Stomach (tissue), 4 donors: ENCODE data around the gene CCL22.

Experiments used
- EP300 ChIP-seq: sonication (generic); formaldehyde crosslinking; IDR thresholded peaks from one replicate; pipeline ENCODE4 v1.6.1; 2017; ENCODE audit warnings: antibody characterized with exemption
- POLR2A ChIP-seq, 4 donors: fragments of 450-650 bp; IDR thresholded peaks; one replicate each; pipeline ENCODE4 v1.6.1; 2016; ENCODE audit warnings: antibody characterized with exemption in 4 of 4, control low read depth in 2 of 4, mild to moderate bottlenecking in 1 of 4, moderate library complexity in 1 of 4
- POLR2AphosphoS5 ChIP-seq, 3 donors: sonication (generic); formaldehyde crosslinking; IDR thresholded peaks; one replicate each; pipeline ENCODE4 v1.6.1; 2016; ENCODE audit warnings: antibody characterized with exemption in 3 of 3
- TF ChIP-seq, protein P1 (sequence below), 7 experiments: fragments of 450-650 bp in 4 of 7; fragments of 200-600 bp in 3 of 7; sonication (generic) in 3 of 7; IDR thresholded peaks; one replicate each; pipeline ENCODE4 v1.5.1; 2016 to 2019; ENCODE audit warnings: antibody characterized with exemption in 7 of 7, control low read depth in 2 of 7, mild to moderate bottlenecking in 1 of 7

DNA sequence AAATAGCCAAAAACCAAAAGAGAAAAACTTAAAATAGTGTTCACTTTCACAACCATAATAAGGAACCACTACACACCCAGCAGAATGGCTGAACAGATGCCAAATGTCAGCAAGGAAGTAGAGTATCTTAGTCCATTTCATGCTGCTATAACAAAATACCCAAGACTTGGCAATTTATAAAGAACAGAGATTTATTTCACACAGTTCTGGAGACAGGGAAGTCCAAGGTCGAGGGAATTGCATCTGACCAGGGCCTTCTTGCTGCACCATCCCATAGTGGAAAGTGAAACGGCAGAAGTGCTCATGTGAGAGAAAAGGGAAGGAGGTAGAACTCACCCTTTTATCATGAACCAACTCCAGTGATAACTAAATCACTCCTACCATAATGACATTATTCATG lies 33.8 kb upstream of the CCL22 start:
- TF ChIP-seq, protein P1, sequence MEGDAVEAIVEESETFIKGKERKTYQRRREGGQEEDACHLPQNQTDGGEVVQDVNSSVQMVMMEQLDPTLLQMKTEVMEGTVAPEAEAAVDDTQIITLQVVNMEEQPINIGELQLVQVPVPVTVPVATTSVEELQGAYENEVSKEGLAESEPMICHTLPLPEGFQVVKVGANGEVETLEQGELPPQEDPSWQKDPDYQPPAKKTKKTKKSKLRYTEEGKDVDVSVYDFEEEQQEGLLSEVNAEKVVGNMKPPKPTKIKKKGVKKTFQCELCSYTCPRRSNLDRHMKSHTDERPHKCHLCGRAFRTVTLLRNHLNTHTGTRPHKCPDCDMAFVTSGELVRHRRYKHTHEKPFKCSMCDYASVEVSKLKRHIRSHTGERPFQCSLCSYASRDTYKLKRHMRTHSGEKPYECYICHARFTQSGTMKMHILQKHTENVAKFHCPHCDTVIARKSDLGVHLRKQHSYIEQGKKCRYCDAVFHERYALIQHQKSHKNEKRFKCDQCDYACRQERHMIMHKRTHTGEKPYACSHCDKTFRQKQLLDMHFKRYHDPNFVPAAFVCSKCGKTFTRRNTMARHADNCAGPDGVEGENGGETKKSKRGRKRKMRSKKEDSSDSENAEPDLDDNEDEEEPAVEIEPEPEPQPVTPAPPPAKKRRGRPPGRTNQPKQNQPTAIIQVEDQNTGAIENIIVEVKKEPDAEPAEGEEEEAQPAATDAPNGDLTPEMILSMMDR (IDR thresholded peaks at IDR 0.05) = no peak
- TF ChIP-seq EP300 (no peak), POLR2A (IDR thresholded peaks at IDR 0.05) (no peak), POLR2AphosphoS5 (IDR thresholded peaks at IDR 0.05) (no peak)
